H9 (cell line): ENCODE results near the gene CYP2W1. TPM values are rescaled to one million over a fixed set of nuclear protein-coding genes. Genes with fewer than 3 reads are reported as not detected.
A peak's percentile ranks its signal among the peaks of the same experiment; 100 is the strongest.

Experiments used
- DNase-seq: peaks from one replicate; pipeline ENCODE4 v3.0.0-alpha.2; 2017
- H2AFZ ChIP-seq: one replicate; pipeline ENCODE4 v1.6.1; 2013; ENCODE audit warnings: mild to moderate bottlenecking, low read length, control low read depth, moderate library complexity
- H2AK5ac ChIP-seq: 2 replicates; pipeline ENCODE4 v1.6.1; 2013; ENCODE audit warnings: low read length, control low read depth, mixed read lengths; ENCODE audit not compliant: insufficient read length
- H2BK120ac ChIP-seq: one replicate; pipeline ENCODE4 v1.6.1; 2013; ENCODE audit warnings: low read depth, mild to moderate bottlenecking, low read length, control low read depth, inconsistent platforms; ENCODE audit not compliant: poor library complexity, severe bottlenecking
- H2BK12ac ChIP-seq: 2 replicates; pipeline ENCODE4 v1.6.1; 2013; ENCODE audit warnings: low read length, control low read depth, mixed read lengths, low read depth; ENCODE audit not compliant: insufficient read length
- H2BK15ac ChIP-seq: 2 replicates; pipeline ENCODE4 v1.6.1; 2013; ENCODE audit warnings: low read depth, low read length, control low read depth
- H2BK20ac ChIP-seq: one replicate; pipeline ENCODE4 v1.6.1; 2013; ENCODE audit warnings: low read depth, mild to moderate bottlenecking, low read length, control low read depth, inconsistent platforms; ENCODE audit not compliant: poor library complexity, severe bottlenecking
- H2BK5ac ChIP-seq: 2 replicates; pipeline ENCODE4 v1.6.1; 2013; ENCODE audit warnings: low read length, control low read depth, mixed read lengths; ENCODE audit not compliant: insufficient read length
- H3K14ac ChIP-seq: 2 replicates; pipeline ENCODE4 v1.6.1; 2013; ENCODE audit warnings: low read length, control low read depth; ENCODE audit not compliant: insufficient read depth
- H3K18ac ChIP-seq: 2 replicates; pipeline ENCODE4 v1.6.1; 2013; ENCODE audit warnings: low read depth, mild to moderate bottlenecking, mixed read lengths, low read length, control low read depth; ENCODE audit not compliant: insufficient read length
- H3K23ac ChIP-seq: 2 replicates; pipeline ENCODE4 v1.6.1; 2013; ENCODE audit warnings: low read length, control low read depth, mixed read lengths, low read depth; ENCODE audit not compliant: insufficient read length
- H3K23me2 ChIP-seq: 2 replicates; pipeline ENCODE4 v1.6.1; 2013; ENCODE audit warnings: low read depth, mild to moderate bottlenecking, mixed read lengths, low read length, control low read depth; ENCODE audit not compliant: insufficient read length, poor library complexity, severe bottlenecking
- H3K27ac ChIP-seq: 2 replicates; pipeline ENCODE4 v1.5.1; 2013; ENCODE audit warnings: low read length, control low read depth, mixed read lengths, low read depth; ENCODE audit not compliant: insufficient read length
- H3K27me3 ChIP-seq: 2 replicates; pipeline ENCODE4 v1.6.1; 2013; ENCODE audit warnings: low read length, control low read depth, inconsistent platforms; ENCODE audit not compliant: insufficient read depth
- H3K4ac ChIP-seq: 2 replicates; pipeline ENCODE4 v1.6.1; 2013; ENCODE audit warnings: low read depth, mild to moderate bottlenecking, control low read depth, inconsistent platforms, low read length, moderate library complexity
- H3K4me1 ChIP-seq: 2 replicates; pipeline ENCODE4 v1.6.1; 2013; ENCODE audit warnings: low read length, control low read depth, inconsistent platforms; ENCODE audit not compliant: insufficient read depth
- H3K4me2 ChIP-seq: 2 replicates; pipeline ENCODE4 v1.6.1; 2013; ENCODE audit warnings: low read length, control low read depth, mixed read lengths; ENCODE audit not compliant: insufficient read length, insufficient read depth
- H3K56ac ChIP-seq: 2 replicates; pipeline ENCODE4 v1.6.1; 2013; ENCODE audit warnings: low read depth, mild to moderate bottlenecking, mixed read lengths, low read length, control low read depth; ENCODE audit not compliant: insufficient read length
- H3K79me1 ChIP-seq: 2 replicates; pipeline ENCODE4 v1.6.1; 2013; ENCODE audit warnings: low read depth, mild to moderate bottlenecking, moderate library complexity, low read length, control low read depth, inconsistent platforms; ENCODE audit not compliant: insufficient read depth, poor library complexity, severe bottlenecking
- H3K79me2 ChIP-seq: 2 replicates; pipeline ENCODE4 v1.6.1; 2013; ENCODE audit warnings: low read length, control low read depth, inconsistent platforms; ENCODE audit not compliant: insufficient read depth
- H3K9ac ChIP-seq: 2 replicates; pipeline ENCODE4 v1.6.1; 2013; ENCODE audit warnings: low read length, control low read depth, mixed read lengths; ENCODE audit not compliant: insufficient read length; ENCODE audit errors: extremely low read depth
- H3K9me3 ChIP-seq: one replicate; pipeline ENCODE4 v1.6.1; 2013; ENCODE audit warnings: low read depth, low read length, inconsistent platforms; ENCODE audit not compliant: control insufficient read depth
- H3T11ph ChIP-seq: one replicate; pipeline ENCODE4 v1.6.1; 2013; ENCODE audit warnings: mild to moderate bottlenecking, low read length, control low read depth, inconsistent platforms
- H4K20me1 ChIP-seq: one replicate; pipeline ENCODE4 v1.6.1; 2013; ENCODE audit not compliant: control insufficient read depth, insufficient read length, insufficient read depth
- H4K5ac ChIP-seq: 2 replicates; pipeline ENCODE4 v1.6.1; 2013; ENCODE audit warnings: low read depth, mild to moderate bottlenecking, mixed read lengths, low read length, control low read depth; ENCODE audit not compliant: insufficient read length
- H4K8ac ChIP-seq: replicated peaks from 2 replicates; pipeline ENCODE4 v1.6.1; 2013; ENCODE audit warnings: low read length, control low read depth, mixed read lengths, low read depth; ENCODE audit not compliant: insufficient read length
- H4K91ac ChIP-seq: 2 replicates; pipeline ENCODE4 v1.6.1; 2013; ENCODE audit warnings: low read depth, mild to moderate bottlenecking, moderate library complexity, mixed read lengths, low read length, control low read depth; ENCODE audit not compliant: insufficient read length
- H3K27ac Mint-ChIP-seq, 3 experiments: 2 replicates in 2 of 3; 3 replicates in 1 of 3; pipeline ENCODE4 v1.8.0; 2020 to 2021; ENCODE audit warnings: mixed read lengths in 3 of 3, mild to moderate bottlenecking in 1 of 3, moderate library complexity in 1 of 3
- H3K27me3 Mint-ChIP-seq: 2 replicates; pipeline ENCODE4 v1.8.0; 2021; ENCODE audit warnings: low read depth, mild to moderate bottlenecking, moderate library complexity, mixed read lengths
- H3K36me3 Mint-ChIP-seq, 3 experiments: 2 replicates in 2 of 3; 3 replicates in 1 of 3; pipeline ENCODE4 v1.8.0; 2020 to 2021; ENCODE audit warnings: low read depth in 3 of 3, mixed read lengths in 3 of 3; ENCODE audit not compliant: insufficient read depth in 1 of 3
- H3K4me1 Mint-ChIP-seq, 2 experiments: 2 replicates each; pipeline ENCODE4 v1.8.0; 2020; ENCODE audit warnings: mixed read lengths in 2 of 2
- H3K4me3 Mint-ChIP-seq, 2 experiments: 2 replicates in 1 of 2; 3 replicates in 1 of 2; pipeline ENCODE4 v1.8.0; 2020 to 2021; ENCODE audit warnings: mild to moderate bottlenecking in 2 of 2, mixed read lengths in 2 of 2, moderate library complexity in 1 of 2
- H3K9me3 Mint-ChIP-seq, 2 experiments: 2 replicates in 1 of 2; 3 replicates in 1 of 2; pipeline ENCODE4 v1.8.0; 2020; ENCODE audit warnings: mild to moderate bottlenecking in 2 of 2, mixed read lengths in 2 of 2, moderate library complexity in 1 of 2
- WGBS: extraction: QIAGEN DNeasy Blood & Tissue Kit; methylation state at CpG from one replicate; pipeline ENCODE4 v1.1.7; 2013; ENCODE audit warnings: missing lambda C conversion rate, low lambda C conversion rate, mixed read lengths; ENCODE audit not compliant: insufficient read length; ENCODE audit errors: extremely low coverage; 5-methylcytosine and 5-hydroxymethylcytosine counted together
- total RNA-seq: library from RNA; stranded (reverse); gene quantifications from 2 replicates; pipeline ENCODE4 v1.2.1, GENCODE V29; 2021
- TF ChIP-seq, protein P1 (sequence below): fragments of 200-600 bp; sonication (generic); conservative IDR thresholded peaks from 3 replicates; pipeline ENCODE4 v1.8.0; 2021; ENCODE audit warnings: antibody characterized with exemption, mild to moderate bottlenecking

The CYP2W1 gene
- total RNA-seq, 1 experiment from 2014 or later: not detected

DNA sequence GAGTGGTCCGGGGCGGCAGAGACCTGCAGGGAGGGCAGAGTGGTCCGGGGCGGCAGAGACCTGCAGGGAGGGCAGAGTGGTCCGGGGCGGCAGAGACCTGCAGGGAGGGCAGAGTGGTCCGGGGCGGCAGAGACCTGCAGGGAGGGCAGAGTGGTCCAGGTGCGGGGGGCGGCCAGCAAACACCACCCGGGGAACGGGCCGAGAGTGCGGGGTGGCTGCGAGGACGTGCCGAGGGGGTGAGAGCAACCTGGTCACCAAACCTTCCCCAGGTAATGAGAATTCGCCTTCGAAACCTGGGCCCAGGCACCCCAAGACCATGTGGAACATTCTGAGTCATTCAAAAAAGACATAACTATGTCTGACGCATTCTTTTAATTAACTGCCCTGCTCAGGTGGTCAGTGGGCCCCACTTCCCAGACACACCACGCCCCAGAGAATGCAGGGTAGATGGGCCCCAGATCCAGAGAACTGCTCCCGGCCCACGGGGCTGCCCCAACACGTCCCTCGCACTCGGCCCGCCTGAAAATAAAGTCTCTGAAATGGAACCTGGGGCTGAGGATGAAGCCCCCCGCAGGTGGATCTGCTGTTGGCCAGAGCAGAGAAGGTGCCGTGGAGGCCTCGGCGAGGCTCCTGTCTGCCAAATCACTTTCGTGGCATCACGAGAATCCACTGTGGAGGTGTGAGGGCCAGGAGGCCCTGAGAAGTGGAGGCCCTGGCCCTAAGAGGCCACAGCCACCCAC lies 48.9 kb downstream of the CYP2W1 start:
- no peak overlapping the region for H3K4me2 ChIP-seq
- H3K56ac ChIP-seq: no peak overlapping the region
- no peak overlapping the region for H4K5ac ChIP-seq
- no peaks in the 10 kb centered on the region for H3K79me2 ChIP-seq
- TF ChIP-seq, protein P1, sequence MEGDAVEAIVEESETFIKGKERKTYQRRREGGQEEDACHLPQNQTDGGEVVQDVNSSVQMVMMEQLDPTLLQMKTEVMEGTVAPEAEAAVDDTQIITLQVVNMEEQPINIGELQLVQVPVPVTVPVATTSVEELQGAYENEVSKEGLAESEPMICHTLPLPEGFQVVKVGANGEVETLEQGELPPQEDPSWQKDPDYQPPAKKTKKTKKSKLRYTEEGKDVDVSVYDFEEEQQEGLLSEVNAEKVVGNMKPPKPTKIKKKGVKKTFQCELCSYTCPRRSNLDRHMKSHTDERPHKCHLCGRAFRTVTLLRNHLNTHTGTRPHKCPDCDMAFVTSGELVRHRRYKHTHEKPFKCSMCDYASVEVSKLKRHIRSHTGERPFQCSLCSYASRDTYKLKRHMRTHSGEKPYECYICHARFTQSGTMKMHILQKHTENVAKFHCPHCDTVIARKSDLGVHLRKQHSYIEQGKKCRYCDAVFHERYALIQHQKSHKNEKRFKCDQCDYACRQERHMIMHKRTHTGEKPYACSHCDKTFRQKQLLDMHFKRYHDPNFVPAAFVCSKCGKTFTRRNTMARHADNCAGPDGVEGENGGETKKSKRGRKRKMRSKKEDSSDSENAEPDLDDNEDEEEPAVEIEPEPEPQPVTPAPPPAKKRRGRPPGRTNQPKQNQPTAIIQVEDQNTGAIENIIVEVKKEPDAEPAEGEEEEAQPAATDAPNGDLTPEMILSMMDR: no peak
- H3K79me1 ChIP-seq: no peaks in the 10 kb centered on the region
- no peak overlapping the region for H2BK20ac ChIP-seq
- no peak overlapping the region for H3K23ac ChIP-seq
- Mint-ChIP-seq H3K4me1 (peaks cover 11 to 21% of the 10 kb centered on the region in 2 experiments), H3K36me3 (peaks cover 11 to 17% (median 13%) of the 10 kb centered on the region in 3 experiments), H3K4me3 (peak overlapping the region in 1 of 2 experiments; percentile 25; a peak in 1 of 5 replicates), H3K27me3 (peaks cover 2% of the 10 kb centered on the region; the same call in 1 of the 2 replicates), H3K27ac (peak overlapping the region in 2 of 3 experiments; percentile 44 to 74; a peak in 3 of 7 replicates), H3K9me3 (peaks cover 11 to 15% of the 10 kb centered on the region in 2 experiments; a peak in 4 of 5 replicates)
- H3K14ac ChIP-seq: no peak overlapping the region
- H3K18ac ChIP-seq: no peak overlapping the region
- H4K8ac ChIP-seq: no peak overlapping the region
- no peaks in the 10 kb centered on the region for H3K9me3 ChIP-seq
- H2BK15ac ChIP-seq: no peak overlapping the region
- H4K91ac ChIP-seq: no peak overlapping the region
- no peaks in the 10 kb centered on the region for H3K4me1 ChIP-seq
- no peak overlapping the region for H3K27ac ChIP-seq
- no peaks in the 10 kb centered on the region for H3K27me3 ChIP-seq
- H3K9ac ChIP-seq: no peak overlapping the region
- no peaks in the 10 kb centered on the region for H3K23me2 ChIP-seq
- no peak for DNase-seq
- no peak overlapping the region for H3K4ac ChIP-seq
- H3T11ph ChIP-seq: no peak overlapping the region
- H4K20me1 ChIP-seq: no peaks in the 10 kb centered on the region
- no peak overlapping the region for H2BK12ac ChIP-seq
- H2BK120ac ChIP-seq: no peak overlapping the region
- H2BK5ac ChIP-seq: no peak overlapping the region
- WGBS: no CpG with 5 or more reads among the region's 33 CpGs
- no peak overlapping the region for H2AFZ ChIP-seq
- H2AK5ac ChIP-seq: no peak overlapping the region
